GM21381 (cell line): ENCODE data around the gene AATF.

Source experiments
- ATAC-seq: cut with Tn5 transposase; IDR thresholded peaks from one replicate; pipeline ENCODE4 v1.9.1; 2021; ENCODE audit warnings: mild to moderate bottlenecking, moderate library complexity; ENCODE audit not compliant: unreplicated experiment

AATF gene

GRCh38 chr17:36930583-36930900, 18.2 kb upstream of the AATF start:
- ATAC-seq = no peak

DNA sequence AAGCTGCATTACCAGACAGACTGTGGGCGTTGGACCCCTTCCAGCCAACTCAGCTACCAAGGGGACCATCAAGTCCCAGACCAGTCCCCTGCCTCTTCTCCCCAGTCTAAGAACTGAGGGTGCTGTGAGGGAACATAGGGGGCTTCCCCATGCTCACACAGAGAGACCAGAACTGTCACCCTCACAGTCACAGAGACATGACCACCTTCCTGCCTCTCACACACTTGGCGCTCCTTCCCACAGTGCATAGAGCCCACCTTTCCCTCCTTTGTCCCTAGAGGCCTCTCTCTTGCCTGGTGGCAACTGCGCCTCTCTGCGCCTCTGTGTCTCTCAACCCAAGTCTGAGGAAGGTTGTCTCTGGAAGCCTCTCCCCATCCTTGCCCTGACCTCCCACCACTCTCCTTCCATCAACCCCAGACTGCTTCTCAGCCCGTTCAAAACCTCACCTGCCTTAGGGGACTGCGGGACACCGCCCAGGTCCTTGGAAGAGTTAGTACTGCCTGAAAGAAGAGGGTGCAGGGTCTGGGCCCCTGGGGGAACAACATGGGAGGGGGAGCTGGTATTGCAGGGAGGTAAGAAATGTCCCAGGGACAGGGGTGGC, 17.6 kb upstream of the AATF start:
- no peak for ATAC-seq

DNA sequence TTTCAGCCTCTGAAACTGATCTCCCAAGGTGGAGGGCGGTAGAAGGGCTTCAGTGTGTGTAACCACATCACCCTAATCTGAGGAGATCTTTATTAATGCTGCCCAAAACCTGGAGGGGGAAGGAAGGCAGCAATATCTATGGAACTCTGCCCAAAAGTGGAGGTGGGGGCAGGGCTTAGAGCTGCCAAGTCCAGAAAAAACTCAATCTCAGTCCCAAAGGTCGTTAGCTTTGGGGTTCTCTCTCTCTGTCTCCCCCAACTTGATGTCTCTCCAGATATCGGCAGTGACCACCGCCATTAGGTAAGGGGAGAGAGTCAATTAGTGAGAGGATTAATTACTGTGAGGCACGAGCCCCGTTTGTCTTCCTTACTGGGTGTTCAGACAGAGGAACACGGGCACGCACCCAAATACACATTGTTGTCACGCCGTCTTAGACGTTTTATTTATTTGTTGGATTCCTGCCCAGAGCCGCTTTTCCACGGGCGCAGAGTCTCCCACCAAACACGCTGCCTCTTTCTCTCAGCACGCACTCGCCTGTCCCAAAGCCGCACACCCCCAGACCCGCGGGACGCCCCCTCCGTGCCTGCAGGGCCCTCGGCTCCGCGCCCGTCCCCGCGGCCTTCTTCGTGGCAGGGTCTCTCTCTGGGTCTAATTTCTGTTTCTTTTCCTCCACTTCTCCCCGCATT, 16.9 kb upstream of the AATF start:
- no peak for ATAC-seq

DNA sequence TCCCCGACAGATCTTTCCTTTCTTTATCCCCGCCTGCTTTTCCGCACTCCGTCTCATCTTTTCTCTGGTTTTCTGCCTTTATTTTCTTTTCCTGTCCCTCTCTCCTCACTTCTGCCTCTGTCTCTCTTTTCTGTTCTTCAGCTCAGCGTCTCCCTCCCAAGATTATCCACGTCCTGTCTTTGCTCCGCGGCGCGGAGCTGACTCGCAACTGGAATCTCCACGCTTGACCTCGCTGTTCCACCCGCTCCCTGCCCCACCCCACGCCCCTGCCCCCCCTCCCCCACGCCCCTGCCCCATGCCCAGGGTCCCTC, 16.4 kb upstream of the AATF start:
- no peak for ATAC-seq

- ATAC-seq = no peak
Measured at GRCh38 chr17:36932694-36933511, 15.9 kb upstream of the AATF start.

GRCh38 chr17:36933512-36934143, 15.1 kb upstream of the AATF start:
- no peak for ATAC-seq

- no peak for ATAC-seq
Measured at GRCh38 chr17:36934144-36934691, 14.5 kb upstream of the AATF start.

GRCh38 chr17:36934692-36935630, 13.8 kb upstream of the AATF start:
- ATAC-seq = no peak

- no peak for ATAC-seq
Measured at GRCh38 chr17:36935671-36936454, 12.9 kb upstream of the AATF start.

DNA sequence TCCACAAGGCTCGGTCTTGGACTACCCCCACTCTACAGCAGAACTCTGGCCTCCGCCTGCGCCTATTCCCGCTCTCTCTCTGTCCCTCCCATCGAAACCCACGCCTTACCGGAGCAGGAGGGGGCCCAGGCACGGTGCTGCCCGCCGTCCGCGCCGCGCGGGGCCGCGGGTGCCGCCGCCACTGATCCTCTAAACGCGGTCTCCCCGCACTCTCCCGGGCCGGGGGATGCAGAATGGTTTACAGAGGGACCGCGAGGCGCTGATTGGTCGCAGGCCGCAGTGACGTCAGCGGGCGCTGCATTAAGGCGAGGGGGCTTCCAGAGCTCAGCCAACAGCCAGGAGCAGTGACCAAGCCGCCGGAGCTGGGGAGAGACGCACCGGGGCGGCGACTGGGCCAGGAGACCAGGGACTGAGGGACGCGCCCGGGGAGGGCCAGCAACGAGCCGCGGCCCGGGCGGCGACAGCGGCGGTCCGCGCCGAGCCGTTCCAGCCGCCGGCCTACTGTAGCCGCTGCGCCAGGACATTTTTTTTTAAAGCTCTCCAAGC, 12.2 kb upstream of the AATF start:
- ATAC-seq = no peak

DNA sequence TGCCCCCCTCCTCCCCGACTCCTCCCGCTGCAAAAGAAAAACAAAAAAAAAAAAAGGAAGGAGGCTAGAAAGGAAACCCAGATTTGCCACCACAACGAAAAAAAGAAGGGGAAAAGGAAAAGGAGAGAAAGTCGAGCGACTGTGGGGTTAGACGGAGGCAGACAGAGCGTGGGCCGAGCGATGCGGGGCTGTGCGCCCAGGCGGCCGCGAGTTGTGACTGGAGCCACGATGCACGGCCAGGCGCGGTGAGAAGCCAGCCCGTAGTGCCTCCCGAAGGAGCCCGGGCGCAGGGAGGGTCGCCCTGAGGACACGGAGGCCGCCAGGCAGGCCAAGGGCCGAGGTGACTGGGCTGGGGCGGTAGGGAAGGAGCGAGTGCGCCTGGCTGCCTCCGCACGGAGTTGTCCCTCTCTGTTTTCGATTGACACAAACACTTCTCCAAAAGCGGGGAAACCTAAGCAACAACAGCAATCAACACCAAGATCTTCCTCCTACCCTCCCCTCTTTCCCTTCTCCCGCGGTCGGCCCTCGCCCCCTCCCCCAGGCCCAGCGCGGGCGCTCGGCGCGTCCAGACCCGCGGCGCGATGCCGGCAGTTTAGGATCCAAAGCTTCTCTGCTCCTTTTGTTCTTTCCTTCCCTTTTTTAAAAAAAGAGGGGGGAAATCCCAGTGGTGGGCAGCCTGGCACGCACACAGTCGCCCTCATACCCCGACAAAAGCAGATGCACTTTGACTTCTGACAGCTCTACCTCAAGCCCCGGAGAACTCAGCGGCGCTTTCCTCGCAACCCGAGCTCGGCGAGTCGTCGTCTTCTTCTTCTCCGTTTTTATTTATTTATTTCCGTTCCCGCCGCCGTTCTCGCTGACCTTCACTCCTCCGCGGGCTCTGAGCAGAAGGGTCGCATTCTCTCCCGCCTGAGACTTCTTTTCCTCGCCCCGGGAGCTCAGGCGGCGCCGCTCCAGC, 11.5 kb upstream of the AATF start, which contains the start of gene LHX1:
LHX1 (plus strand) TSS at position 475 of the 958 bp plus-strand sequence. CDS start 723 bp downstream, outside the sequence.
- no peak for ATAC-seq

GRCh38 chr17:36937959-36938565, 10.7 kb upstream of the AATF start:
- no peak for ATAC-seq

DNA sequence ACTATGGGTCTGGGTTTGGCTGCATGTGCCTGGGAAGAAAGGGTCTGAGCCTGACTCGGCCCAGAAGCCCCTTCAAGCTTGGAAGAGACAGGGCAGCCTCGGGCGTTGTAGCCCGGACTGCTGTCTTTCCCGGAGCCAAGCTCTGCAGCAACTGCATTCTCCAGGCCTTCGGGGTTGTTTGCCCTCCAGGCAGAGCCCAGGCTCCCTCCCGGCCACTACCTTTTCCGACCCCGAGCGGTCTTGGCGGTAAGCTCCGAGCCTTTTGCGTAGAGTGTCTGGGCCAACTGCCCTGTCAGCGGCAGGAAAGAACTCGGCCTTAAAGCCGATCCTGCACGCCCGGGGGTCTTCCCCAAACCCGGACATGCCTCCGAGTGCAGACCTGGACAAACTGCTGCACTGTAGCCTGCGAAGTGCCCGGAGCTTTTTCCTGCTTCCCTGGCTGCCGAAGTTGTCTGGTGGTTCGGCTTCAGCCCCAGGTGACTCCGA, 10.1 kb upstream of the AATF start:
- ATAC-seq = no peak

- ATAC-seq = no peak
Measured at GRCh38 chr17:36939052-36939801, 9.5 kb upstream of the AATF start.

- ATAC-seq = no peak
Measured at GRCh38 chr17:36939802-36940312, 8.9 kb upstream of the AATF start.
